ENCODE data around the gene ABI1. TPM values are rescaled to one million over a fixed set of nuclear protein-coding genes. Genes with fewer than 3 reads are reported as not detected.

ABI1 gene
- total and polyA plus RNA-seq, 2 of the 13 experiments (the other 11 are each of a cell fraction or from before 2014, with no cell fraction given): 20.9 to 22.9 TPM

DNA sequence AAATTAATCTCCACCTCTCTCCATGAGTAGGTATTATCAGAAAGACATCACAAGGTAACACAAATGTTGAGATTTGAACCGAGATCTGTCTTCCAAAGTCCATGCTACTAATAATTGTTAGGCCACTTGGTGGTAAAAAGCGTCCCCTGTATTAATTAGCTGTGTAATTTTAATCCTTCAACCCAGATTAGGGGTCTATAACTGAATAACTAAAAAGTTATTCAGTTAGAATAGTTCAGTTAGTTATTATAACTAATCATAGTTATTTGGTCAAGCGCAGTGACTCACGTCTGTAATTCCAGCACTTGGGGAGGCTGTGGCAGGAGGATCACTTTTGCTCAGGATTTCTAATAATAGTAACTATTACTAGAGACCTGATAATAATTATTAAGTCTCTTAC, 157.7 kb downstream of the ABI1 start:
- Histone ChIP-seq H3K4me1 (ENCODE audit: insufficient read depth, low read length) (peaks cover 44% of the 10 kb centered on the region), H3K27me3 (ENCODE audit: control insufficient read depth in 1 of 2, insufficient read depth in 2 of 2, low read length in 2 of 2) (no peaks in the 10 kb centered on the region; a peak in 1 of 5 replicates), H3K79me2 (ENCODE audit: insufficient read depth, low read length) (peaks cover 46% of the 10 kb centered on the region), H3K27ac (ENCODE audit: extremely low read length, insufficient read depth, low read length) (no peak overlapping the region), H3K4me3 (replicated peaks in 1 of 3; ENCODE audit: insufficient read depth in 1 of 3, low read depth in 2 of 3, low read length in 3 of 3) (no peak overlapping the region), H3K36me3 (replicated peaks in 1 of 2; ENCODE audit: control insufficient read depth in 1 of 2, insufficient read depth in 2 of 2, low read length in 2 of 2) (peaks cover 7 to 35% of the 10 kb centered on the region in 2 experiments), H3K9me3 (ENCODE audit: low read length) (no peaks in the 10 kb centered on the region), H3K9ac (ENCODE audit: insufficient read depth, low read depth, low read length) (no peak overlapping the region), H4K20me1 (ENCODE audit: insufficient read depth, low read length) (no peaks in the 10 kb centered on the region), H2AFZ (ENCODE audit: low read length) (no peak overlapping the region), H3K4me2 (ENCODE audit: low read depth, low read length) (no peak overlapping the region)
- no peak for TF ChIP-seq HDAC2 (CRISPR knock-in tag; IDR thresholded peaks at IDR 0.05)
- ATAC-seq: no peak
- POLR2A ChIA-PET: no interaction called here
- in situ Hi-C loops (cut with HindIII; ENCODE audit: extremely low pct_ligation_motif_present, low pct_unique_long_range_greater_than_20kb) (no loop called here), intact Hi-C loops (cut with micrococcal nuclease; ENCODE audit: unreplicated experiment) (no loop called here)
- FAIRE-seq: no peak
- CTCF ChIA-PET (ENCODE audit: low intra/inter-chr PET ratio, low total read pairs): no interaction called here
- DNase-seq (ENCODE audit: low spot score): no peak
- 83% methylated on average over 4 of the region's 4 CpGs for WGBS (ENCODE audit: low lambda C conversion rate)
- BruUV-seq (replicated peaks): no TSS peak

DNA sequence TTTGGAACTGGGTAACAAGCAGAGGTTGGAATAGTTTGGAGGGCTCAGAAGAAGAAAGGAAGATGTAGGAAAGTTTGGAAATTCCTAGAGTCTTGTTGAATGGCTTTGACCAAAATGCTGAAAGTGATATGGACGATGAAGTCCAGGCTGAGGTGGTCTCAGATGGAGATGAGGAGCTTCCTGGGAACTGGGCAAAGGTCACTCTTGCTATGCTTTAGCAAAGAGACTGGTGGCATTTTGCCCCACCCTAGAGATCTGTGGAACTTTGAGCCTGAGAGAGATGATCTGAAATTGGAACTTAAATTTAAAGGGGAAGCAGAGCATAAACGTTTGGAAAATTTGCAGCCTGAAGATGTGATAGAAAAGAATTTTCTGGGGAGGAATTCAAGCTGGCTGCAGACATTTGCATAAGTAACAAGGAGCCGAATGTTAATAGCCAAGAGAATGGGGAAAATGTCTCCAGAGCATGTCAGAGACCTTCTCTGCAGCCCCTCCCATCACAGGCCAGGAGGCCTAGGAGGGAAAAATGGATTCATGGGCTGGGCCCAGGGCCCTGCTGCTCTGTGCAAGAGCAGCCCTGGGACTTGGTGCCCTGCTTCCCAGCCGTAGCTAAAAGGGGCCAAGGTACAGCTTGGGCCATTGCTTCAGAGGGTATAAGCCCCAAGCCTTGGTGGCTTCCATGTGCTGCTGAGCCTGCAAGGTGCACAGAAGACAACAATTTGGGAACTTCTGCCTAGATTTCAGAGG, 159.7 kb downstream of the ABI1 start:
- Histone ChIP-seq H3K9ac (ENCODE audit: insufficient read depth, low read depth, low read length) (no peak overlapping the region), H3K27me3 (ENCODE audit: control insufficient read depth in 1 of 2, insufficient read depth in 2 of 2, low read length in 2 of 2) (no peaks in the 10 kb centered on the region; a peak in 1 of 5 replicates), H4K20me1 (ENCODE audit: insufficient read depth, low read length) (no peaks in the 10 kb centered on the region), H3K4me3 (replicated peaks in 1 of 3; ENCODE audit: insufficient read depth in 1 of 3, low read depth in 2 of 3, low read length in 3 of 3) (peak overlapping the region in 1 of 3 experiments; percentile 18; a peak in 1 of 6 replicates), H2AFZ (ENCODE audit: low read length) (no peak overlapping the region), H3K9me3 (ENCODE audit: low read length) (no peaks in the 10 kb centered on the region), H3K4me1 (ENCODE audit: insufficient read depth, low read length) (peaks cover 51% of the 10 kb centered on the region), H3K36me3 (replicated peaks in 1 of 2; ENCODE audit: control insufficient read depth in 1 of 2, insufficient read depth in 2 of 2, low read length in 2 of 2) (peaks cover 2 to 15% of the 10 kb centered on the region in 2 experiments; a peak in 4 of 5 replicates), H3K4me2 (ENCODE audit: low read depth, low read length) (peak overlapping the region; percentile 37), H3K79me2 (ENCODE audit: insufficient read depth, low read length) (peaks cover 48% of the 10 kb centered on the region), H3K27ac (ENCODE audit: extremely low read length, insufficient read depth, low read length) (peak overlapping the region; percentile 4)
- 42% methylated on average over 4 of the region's 4 CpGs for WGBS (ENCODE audit: low lambda C conversion rate)
- ChIA-PET POLR2A (no interaction called here), CTCF (ENCODE audit: low intra/inter-chr PET ratio, low total read pairs) (no interaction called here)
- intact Hi-C loops (cut with micrococcal nuclease; ENCODE audit: unreplicated experiment) (no loop called here), in situ Hi-C loops (cut with HindIII; ENCODE audit: extremely low pct_ligation_motif_present, low pct_unique_long_range_greater_than_20kb) (no loop called here)
- no peak for ATAC-seq
- FAIRE-seq: no peak
- no TSS peak for BruUV-seq (replicated peaks)
- peak; percentile 43 for DNase-seq (ENCODE audit: low spot score)
- peak; percentile 47; the same call in 1 of the 2 replicates for TF ChIP-seq HNF4A (CRISPR knock-in tag; IDR thresholded peaks at IDR 0.05)
- TF ChIP-seq, protein P1, sequence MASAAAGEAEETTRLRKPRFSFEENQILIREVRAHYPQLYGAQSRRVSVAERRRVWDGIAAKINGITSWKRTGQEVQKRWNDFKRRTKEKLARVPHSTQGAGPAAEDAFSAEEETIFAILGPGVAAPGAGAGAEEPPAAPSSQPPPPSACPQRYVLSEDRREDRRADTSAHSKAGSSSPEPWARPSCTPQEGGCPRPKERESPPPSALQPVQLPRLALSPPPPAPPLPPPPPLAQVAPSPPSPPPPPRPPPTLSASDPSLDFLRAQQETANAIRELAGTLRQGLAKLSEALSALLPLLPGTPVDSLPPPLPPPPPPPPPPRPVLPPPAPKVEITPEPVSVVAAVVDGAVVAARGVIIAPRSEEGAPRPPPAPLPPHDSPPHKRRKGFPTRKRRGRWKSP (CRISPR knock-in tag; IDR thresholded peaks at IDR 0.05): no peak
- TF ChIP-seq, protein P2, sequence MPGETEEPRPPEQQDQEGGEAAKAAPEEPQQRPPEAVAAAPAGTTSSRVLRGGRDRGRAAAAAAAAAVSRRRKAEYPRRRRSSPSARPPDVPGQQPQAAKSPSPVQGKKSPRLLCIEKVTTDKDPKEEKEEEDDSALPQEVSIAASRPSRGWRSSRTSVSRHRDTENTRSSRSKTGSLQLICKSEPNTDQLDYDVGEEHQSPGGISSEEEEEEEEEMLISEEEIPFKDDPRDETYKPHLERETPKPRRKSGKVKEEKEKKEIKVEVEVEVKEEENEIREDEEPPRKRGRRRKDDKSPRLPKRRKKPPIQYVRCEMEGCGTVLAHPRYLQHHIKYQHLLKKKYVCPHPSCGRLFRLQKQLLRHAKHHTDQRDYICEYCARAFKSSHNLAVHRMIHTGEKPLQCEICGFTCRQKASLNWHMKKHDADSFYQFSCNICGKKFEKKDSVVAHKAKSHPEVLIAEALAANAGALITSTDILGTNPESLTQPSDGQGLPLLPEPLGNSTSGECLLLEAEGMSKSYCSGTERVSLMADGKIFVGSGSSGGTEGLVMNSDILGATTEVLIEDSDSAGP (CRISPR knock-in tag; IDR thresholded peaks at IDR 0.05; ENCODE audit: borderline replicate concordance): peak; percentile 91; the same call in 1 of the 2 replicates
- TF ChIP-seq POGZ (CRISPR knock-in tag; IDR thresholded peaks at IDR 0.05): 0 out of 2 replicates have a peak, but pooled peaks have one; percentile 17
- TF ChIP-seq HNF4G (IDR thresholded peaks at IDR 0.05; ENCODE audit: borderline replicate concordance, low read depth, low read length): peak; percentile 32; the same call in 1 of the 2 replicates
- no peak for TF ChIP-seq HNF4G (CRISPR knock-in tag; IDR thresholded peaks at IDR 0.05; ENCODE audit: borderline replicate concordance, low read depth)
